GM18502 (cell line): ENCODE data around the gene PARVA.

Experiments
- ATAC-seq: cut with Tn5 transposase; IDR thresholded peaks from one replicate; pipeline ENCODE4 v1.9.1; 2021; ENCODE audit warnings: mild to moderate bottlenecking; ENCODE audit not compliant: unreplicated experiment, poor library complexity

PARVA gene

DNA sequence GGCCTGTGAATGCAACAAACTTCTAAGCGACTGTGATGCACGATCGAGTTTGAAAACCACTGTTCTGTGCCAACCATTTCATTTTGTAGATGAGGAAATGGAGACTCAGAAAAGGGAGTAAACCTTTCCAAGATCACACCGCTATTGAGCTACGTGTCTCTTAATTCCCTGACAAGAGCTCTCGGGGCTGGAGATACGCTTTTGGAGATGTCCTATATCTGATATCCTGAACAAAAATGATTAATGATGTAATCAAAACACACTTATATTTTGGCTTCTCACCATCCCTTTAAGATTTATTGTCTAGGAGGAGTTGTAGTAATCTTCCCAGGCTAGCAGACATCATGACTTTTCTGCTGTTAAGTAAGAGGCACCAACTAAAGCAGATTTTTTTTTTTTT, 1.7 kb upstream of the PARVA start:
- ATAC-seq = no peak

GRCh38 chr11:12376259-12377081, 901 bp upstream of the PARVA start:
- ATAC-seq = no peak

- ATAC-seq = no peak
Measured at GRCh38 chr11:12377824-12378593, 638 bp downstream of the PARVA start.

- no peak for ATAC-seq
Measured at GRCh38 chr11:12380565-12381325, 3.4 kb downstream of the PARVA start.

DNA sequence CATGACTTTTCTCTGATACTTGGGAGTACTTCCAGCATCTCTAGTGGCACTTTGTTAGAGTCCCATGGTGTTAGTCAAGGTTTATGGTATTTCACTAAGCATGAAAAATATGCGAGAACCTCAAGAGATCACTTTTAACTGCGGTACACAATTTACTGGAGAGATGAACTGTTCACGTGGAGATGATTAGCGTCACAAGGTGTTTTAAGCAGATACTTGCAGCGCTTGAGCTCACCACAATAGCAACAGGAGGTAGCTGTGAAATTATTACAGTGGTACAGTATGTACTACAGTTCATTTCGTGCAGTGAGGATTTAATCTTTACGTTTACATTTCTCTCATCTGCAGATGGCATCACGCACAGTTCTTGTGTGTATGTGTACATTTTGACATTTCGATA, 4.5 kb downstream of the PARVA start:
- ATAC-seq = no peak

- ATAC-seq = no peak
Measured at GRCh38 chr11:12382451-12382850, 5.1 kb downstream of the PARVA start.

GRCh38 chr11:12386309-12386708, 8.9 kb downstream of the PARVA start:
- ATAC-seq = no peak

DNA sequence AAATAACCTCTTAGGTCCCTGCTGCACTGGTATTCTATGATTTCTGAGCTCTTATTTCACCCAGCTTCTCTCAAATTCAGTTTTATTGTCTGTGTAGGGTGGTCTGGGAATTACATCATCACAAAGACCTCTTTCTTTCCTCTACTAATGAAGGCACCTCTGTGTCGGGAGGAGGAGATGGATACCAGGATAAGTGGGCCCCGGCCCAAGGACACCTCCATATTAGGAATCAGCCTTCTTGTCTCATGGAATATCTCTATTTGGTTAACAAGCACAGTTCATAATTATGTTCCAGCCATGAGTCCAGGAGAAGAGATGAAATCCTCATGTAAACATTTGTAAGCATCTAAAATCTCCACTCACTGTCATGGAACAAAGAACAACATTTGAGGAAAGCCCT, 9.4 kb downstream of the PARVA start:
- ATAC-seq = no peak

DNA sequence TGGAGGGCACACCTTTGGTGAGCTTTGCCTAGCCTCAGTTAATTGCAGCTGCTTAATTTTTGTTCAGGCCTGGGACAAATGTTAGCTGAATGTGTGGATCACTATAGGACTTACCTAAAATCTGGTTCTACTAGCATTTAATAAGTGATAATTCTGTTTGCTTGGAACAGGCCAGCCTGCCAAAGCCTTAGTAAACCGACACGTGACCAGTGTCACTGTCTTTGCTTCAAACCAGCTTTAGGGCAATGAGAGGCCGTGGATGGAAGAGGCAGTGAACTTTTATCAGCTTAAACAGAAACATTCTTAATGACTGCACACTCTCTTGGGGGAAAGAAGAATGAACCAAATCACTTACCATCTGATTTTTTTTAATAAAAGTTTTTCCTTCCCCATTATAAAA, 10.8 kb downstream of the PARVA start:
- no peak for ATAC-seq

GRCh38 chr11:12388939-12389670, 11.7 kb downstream of the PARVA start:
- no peak for ATAC-seq

GRCh38 chr11:12389676-12390657, 12.6 kb downstream of the PARVA start:
- ATAC-seq = no peak

DNA sequence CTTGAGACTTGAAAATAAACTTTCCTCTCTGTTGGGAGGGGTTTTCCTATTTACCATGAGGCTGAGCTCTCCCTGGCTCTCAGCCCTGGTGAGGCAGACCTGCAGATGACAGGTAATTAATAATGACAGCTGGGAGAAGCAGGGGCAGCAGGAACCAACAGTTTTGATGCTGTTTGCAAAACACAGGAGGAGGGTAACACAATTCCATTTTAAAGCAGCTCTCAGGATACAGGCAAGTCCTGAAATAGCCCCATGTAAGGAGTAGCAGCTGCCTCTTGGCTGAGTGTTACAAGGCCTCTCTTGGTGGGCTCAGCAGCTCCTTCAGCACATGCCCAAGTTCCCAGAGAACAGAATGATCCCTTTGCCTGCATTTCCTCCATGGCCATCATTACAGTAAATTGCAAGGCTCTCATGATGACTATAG, 13.3 kb downstream of the PARVA start:
- ATAC-seq = no peak

GRCh38 chr11:12392672-12393071, 15.3 kb downstream of the PARVA start:
- no peak for ATAC-seq

- no peak for ATAC-seq
Measured at GRCh38 chr11:12393691-12394090, 16.3 kb downstream of the PARVA start.

GRCh38 chr11:12394601-12395000, 17.2 kb downstream of the PARVA start:
- no peak for ATAC-seq

DNA sequence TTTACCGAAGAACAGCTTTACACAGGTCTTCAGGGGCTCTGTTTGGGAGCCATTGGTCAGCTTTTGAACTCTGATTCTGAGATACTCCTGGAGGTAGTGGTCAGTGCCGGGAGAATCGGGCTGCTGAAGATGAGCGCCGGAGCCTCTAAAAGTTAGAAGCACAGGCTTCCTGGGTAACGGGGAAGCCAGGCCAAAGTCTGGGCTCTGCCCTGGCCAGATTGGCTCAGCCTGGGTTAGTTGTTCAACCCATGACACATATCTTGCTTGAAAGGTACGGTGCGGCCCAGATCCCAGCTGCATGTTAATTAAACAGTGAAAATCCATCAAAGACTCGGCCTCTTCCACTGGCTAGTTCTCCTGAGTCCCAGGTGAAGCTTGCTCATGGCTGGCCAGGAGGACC, 18.0 kb downstream of the PARVA start:
- ATAC-seq = no peak

GRCh38 chr11:12397931-12398334, 20.6 kb downstream of the PARVA start:
- ATAC-seq = no peak

DNA sequence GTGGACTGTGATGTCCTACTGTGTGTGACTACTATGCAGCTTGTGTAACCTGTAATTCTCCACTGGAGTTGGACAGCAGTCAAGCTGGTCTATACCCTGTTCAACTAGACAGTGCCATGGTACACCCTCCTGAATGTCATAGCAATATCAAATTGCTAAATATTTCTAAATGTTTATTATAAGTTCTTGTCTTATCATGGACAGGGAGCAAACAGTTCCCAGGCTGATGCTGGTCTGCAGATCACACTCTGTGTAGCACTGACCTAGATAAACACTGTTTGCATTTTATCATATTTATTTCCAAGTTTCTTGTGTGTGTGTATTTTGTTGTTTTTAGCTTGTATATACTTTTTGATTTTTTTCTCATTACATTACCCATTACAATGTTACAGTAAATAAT, 22.0 kb downstream of the PARVA start:
- no peak for ATAC-seq

- no peak for ATAC-seq
Measured at GRCh38 chr11:12402025-12402424, 24.7 kb downstream of the PARVA start.
